Ishikawa (cell line): ENCODE measurements around the gene LYPD4.
A peak's percentile ranks its signal among the peaks of the same experiment; 100 is the strongest.

Experiments used
- CEBPB ChIP-seq: IDR thresholded peaks from 2 replicates; pipeline ENCODE4 v1.6.1; 2012
- CREB1 ChIP-seq: IDR thresholded peaks from 2 replicates; pipeline ENCODE4 v1.6.1; 2012; ENCODE audit warnings: low read depth
- EGR1 ChIP-seq: IDR thresholded peaks from 2 replicates; pipeline ENCODE4 v1.6.1; 2012
- EP300 ChIP-seq: IDR thresholded peaks from 2 replicates; pipeline ENCODE4 v1.6.1; 2012; ENCODE audit warnings: borderline replicate concordance
- FOXM1 ChIP-seq: IDR thresholded peaks from 2 replicates; pipeline ENCODE4 v1.6.1; 2012; ENCODE audit warnings: low read depth, borderline replicate concordance
- MAX ChIP-seq: IDR thresholded peaks from 2 replicates; pipeline ENCODE4 v1.6.1; 2012
- NFIC ChIP-seq: IDR thresholded peaks from 2 replicates; pipeline ENCODE4 v1.6.1; 2012
- RAD21 ChIP-seq: IDR thresholded peaks from 2 replicates; pipeline ENCODE4 v1.6.1; 2012; ENCODE audit warnings: low read depth
- REST ChIP-seq: IDR thresholded peaks from 2 replicates; pipeline ENCODE4 v1.6.1; 2012; ENCODE audit warnings: low read depth, mild to moderate bottlenecking
- TAF1 ChIP-seq: IDR thresholded peaks from 2 replicates; pipeline ENCODE4 v1.6.1; 2012; ENCODE audit warnings: low read depth, mild to moderate bottlenecking
- TCF12 ChIP-seq: IDR thresholded peaks from 2 replicates; pipeline ENCODE4 v1.6.1; 2012; ENCODE audit warnings: low read depth
- TEAD4 ChIP-seq: IDR thresholded peaks from 2 replicates; pipeline ENCODE4 v1.6.1; 2012
- USF1 ChIP-seq: IDR thresholded peaks from 2 replicates; pipeline ENCODE4 v1.6.1; 2012
- YY1 ChIP-seq: IDR thresholded peaks from 2 replicates; pipeline ENCODE4 v1.6.1; 2012; ENCODE audit warnings: low read depth
- ZBTB7A ChIP-seq: IDR thresholded peaks from 2 replicates; pipeline ENCODE4 v1.6.1; 2012; ENCODE audit warnings: low read depth

LYPD4 gene

DNA sequence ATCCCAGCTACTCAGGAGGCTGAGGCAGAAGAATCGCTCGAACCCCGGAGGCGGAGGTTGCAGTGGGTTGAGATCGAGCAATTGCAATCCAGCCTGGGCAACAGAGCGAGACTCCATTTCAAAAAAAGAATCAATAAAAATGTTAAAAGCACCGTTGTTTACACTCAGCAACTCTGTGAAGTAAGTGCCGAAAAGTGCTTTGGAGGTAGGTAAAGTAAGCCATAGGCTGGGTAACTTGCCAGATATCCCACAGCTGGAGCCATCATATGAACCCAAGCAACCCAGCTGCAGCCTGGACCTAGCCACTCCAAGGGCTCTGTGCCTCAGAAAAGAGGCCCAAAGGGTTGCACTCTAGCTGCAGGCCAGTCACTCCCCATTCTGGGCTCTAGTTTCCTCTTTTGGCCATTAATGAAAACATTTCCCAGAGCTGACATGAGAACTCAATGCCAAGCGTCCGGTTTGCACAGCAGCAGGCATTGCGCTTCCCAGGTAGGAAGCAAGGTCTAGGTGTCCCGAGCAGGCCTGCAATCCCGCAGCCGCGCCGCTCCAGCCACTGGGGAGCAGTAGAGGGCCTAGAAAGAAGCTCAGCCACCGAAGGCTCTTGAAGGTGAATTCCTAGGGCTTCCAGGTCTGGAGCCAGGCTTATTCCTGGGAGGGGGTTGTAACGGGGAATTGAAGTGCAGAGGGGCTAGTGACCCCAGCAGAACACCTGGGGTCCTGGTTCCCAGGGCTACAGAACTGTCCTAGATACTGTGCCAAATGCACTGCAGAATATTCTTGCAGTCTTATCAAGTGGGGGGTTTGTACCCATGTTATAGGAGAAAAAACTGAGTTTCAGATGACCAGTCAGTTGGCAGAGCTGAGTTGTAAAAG lies 28.5 kb upstream of the LYPD4 start:
- peak; percentile 46; the same call in 1 of the 2 replicates for TF ChIP-seq RAD21
- no peak for TF ChIP-seq TAF1

- TF ChIP-seq FOXM1 (no peak), CREB1 (no peak), TCF12 (no peak), EP300 (no peak), REST (no peak), USF1 (no peak), ZBTB7A (no peak), MAX (no peak), YY1 (no peak), RAD21 (no peak), TEAD4 (no peak), CEBPB (no peak), NFIC (no peak), EGR1 (no peak), TAF1 (no peak)
Observed at GRCh38 chr19:41872384-41872774, 27.9 kb upstream of the LYPD4 start.

- no peak for TF ChIP-seq TEAD4
- TF ChIP-seq ZBTB7A, result no peak
- TF ChIP-seq CREB1, result no peak
- no peak for TF ChIP-seq CEBPB
- no peak for TF ChIP-seq TAF1
- no peak for TF ChIP-seq YY1
- no peak for TF ChIP-seq EGR1
- TF ChIP-seq REST, result no peak
- TF ChIP-seq TCF12, result no peak
- TF ChIP-seq EP300, result no peak
- no peak for TF ChIP-seq USF1
- no peak for TF ChIP-seq NFIC
- TF ChIP-seq RAD21, result no peak
- no peak for TF ChIP-seq MAX
- TF ChIP-seq FOXM1, result no peak
Observed at GRCh38 chr19:41871573-41872383, 27.3 kb upstream of the LYPD4 start.

- TF ChIP-seq EGR1, result no peak
- no peak for TF ChIP-seq CREB1
- TF ChIP-seq YY1, result no peak
- no peak for TF ChIP-seq ZBTB7A
- no peak for TF ChIP-seq TAF1
- no peak for TF ChIP-seq EP300
- no peak for TF ChIP-seq CEBPB
- no peak for TF ChIP-seq RAD21
Observed at GRCh38 chr19:41870401-41870873, 26.0 kb upstream of the LYPD4 start.

DNA sequence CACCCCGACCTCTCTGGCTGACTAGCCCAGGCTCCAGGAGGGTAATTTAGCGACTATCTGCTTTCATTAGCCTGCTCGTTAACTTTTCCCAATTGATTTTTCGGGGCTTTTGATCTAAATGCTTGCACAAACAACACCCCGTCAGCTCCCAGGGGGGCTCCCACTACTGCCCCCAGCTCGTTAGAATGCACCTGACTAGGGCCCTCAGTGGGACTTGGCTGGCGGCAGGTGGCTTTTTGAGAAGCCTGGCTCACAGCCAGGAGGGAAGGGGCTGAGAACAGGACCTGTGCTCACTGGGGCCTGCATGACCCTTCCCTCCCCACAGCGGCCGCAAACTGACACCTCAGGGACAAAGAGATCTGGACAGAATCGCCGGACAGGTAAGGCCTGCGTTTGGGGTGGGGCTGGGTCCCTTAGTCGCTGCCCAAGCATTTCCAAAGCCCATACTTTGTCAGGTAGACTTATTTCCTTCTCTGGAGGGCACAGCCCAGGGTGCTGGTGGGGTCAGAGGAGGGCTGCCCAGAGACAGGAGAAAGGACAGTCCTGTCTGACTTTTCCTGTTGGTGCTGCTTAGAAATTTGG lies 25.0 kb upstream of the LYPD4 start:
- TF ChIP-seq TEAD4 (no peak), MAX (no peak), EP300 (no peak), NFIC (no peak), TCF12 (no peak), EGR1 (no peak), ZBTB7A (no peak), TAF1 (no peak), CREB1 (no peak), CEBPB (no peak), REST (no peak), RAD21 (no peak), FOXM1 (no peak)
